Upper lobe of right lung (tissue), 1 donor: ENCODE results near the gene ENOX1. TPM values are rescaled to one million over a fixed set of nuclear protein-coding genes. Genes with fewer than 3 reads are reported as not detected.

Experiments used
- ATAC-seq: fragments of 200-7000 bp; cut with Tn5 transposase; one replicate; pipeline ENCODE4 v1.9.1; 2020; ENCODE audit warnings: mild to moderate bottlenecking, moderate library complexity
- DNase-seq: peaks from one replicate; pipeline ENCODE4 v3.0.0-alpha.2; 2020
- H3K27ac ChIP-seq: fragments of 200-600 bp; one replicate; pipeline ENCODE4 v1.8.0; 2022
- H3K27me3 ChIP-seq: fragments of 200-600 bp; one replicate; pipeline ENCODE4 v1.8.0; 2022; ENCODE audit warnings: mild to moderate bottlenecking
- H3K36me3 ChIP-seq: fragments of 200-600 bp; one replicate; pipeline ENCODE4 v1.8.0; 2022
- H3K4me1 ChIP-seq: fragments of 200-600 bp; one replicate; pipeline ENCODE4 v1.8.0; 2022
- H3K4me3 ChIP-seq: fragments of 200-600 bp; one replicate; pipeline ENCODE4 v1.8.0; 2022; ENCODE audit warnings: mild to moderate bottlenecking
- H3K9me3 ChIP-seq: fragments of 200-600 bp; one replicate; pipeline ENCODE4 v1.8.0; 2022
- CTCF ChIP-seq: fragments of 200-600 bp; IDR thresholded peaks from one replicate; pipeline ENCODE4 v1.8.0; 2022; ENCODE audit warnings: antibody characterized with exemption
- intact Hi-C: fragments of 100-400 bp; cut with DNase I; formaldehyde crosslinking; loops from one replicate; pipeline ENCODE4 v1.11.0; 2022
- total RNA-seq: library from RNA; stranded (reverse); fragmentation: NEBNext Ultra II Directional; extraction: Animal tissue kit (Norgen Biotek cat#: 25700); gene quantifications from one replicate; pipeline ENCODE4 v1.2.1, GENCODE V29; 2021
- donor health status: DM: no; HTN: yes; CAD: no; lungs with severe emphysema.

The ENOX1 gene
- total RNA-seq, 1 donor from 2014 or later = 0.69 TPM

GRCh38 chr13:43686557-43686956 lies 100.2 kb downstream of the ENOX1 start:
- Histone ChIP-seq H3K9me3 (no peaks in the 10 kb centered on the region), H3K27me3 (no peaks in the 10 kb centered on the region), H3K27ac (no peak overlapping the region), H3K4me1 (no peaks in the 10 kb centered on the region), H3K36me3 (no peaks in the 10 kb centered on the region), H3K4me3 (no peak overlapping the region)
- TF ChIP-seq CTCF = no peak
- DNase-seq (no peak), ATAC-seq (peak; percentile 32)
- intact Hi-C loops = no loop called here

GRCh38 chr13:43684963-43685725 lies 101.6 kb downstream of the ENOX1 start:
- Histone ChIP-seq H3K4me1 (no peaks in the 10 kb centered on the region), H3K36me3 (no peaks in the 10 kb centered on the region), H3K27me3 (no peaks in the 10 kb centered on the region), H3K9me3 (no peaks in the 10 kb centered on the region), H3K4me3 (no peak overlapping the region), H3K27ac (no peak overlapping the region)
- intact Hi-C loops = no loop called here
- DNase-seq (no peak), ATAC-seq (no peak)
- TF ChIP-seq CTCF = no peak

GRCh38 chr13:43682701-43683100 lies 104.1 kb downstream of the ENOX1 start:
- intact Hi-C loops = no loop called here
- Histone ChIP-seq H3K9me3 (no peaks in the 10 kb centered on the region), H3K4me1 (no peaks in the 10 kb centered on the region), H3K36me3 (no peaks in the 10 kb centered on the region), H3K4me3 (no peak overlapping the region), H3K27me3 (no peaks in the 10 kb centered on the region), H3K27ac (no peak overlapping the region)
- DNase-seq = no peak
- no peak for TF ChIP-seq CTCF
- no peak for ATAC-seq

GRCh38 chr13:43676320-43676719 lies 110.5 kb downstream of the ENOX1 start:
- intact Hi-C loops = no loop called here
- no peaks in the 10 kb centered on the region for H3K4me1 ChIP-seq
- ATAC-seq = no peak
- no peaks in the 10 kb centered on the region for H3K27me3 ChIP-seq
- no peak for TF ChIP-seq CTCF
- no peak for DNase-seq
- no peak overlapping the region for H3K27ac ChIP-seq
- H3K36me3 ChIP-seq = no peaks in the 10 kb centered on the region
- no peaks in the 10 kb centered on the region for H3K9me3 ChIP-seq
- H3K4me3 ChIP-seq = no peak overlapping the region

- DNase-seq = no peak
- Histone ChIP-seq H3K27me3 (no peaks in the 10 kb centered on the region), H3K27ac (no peak overlapping the region), H3K9me3 (no peaks in the 10 kb centered on the region), H3K4me1 (no peaks in the 10 kb centered on the region), H3K36me3 (no peaks in the 10 kb centered on the region), H3K4me3 (no peak overlapping the region)
- no peak for TF ChIP-seq CTCF
- intact Hi-C loops = no loop called here
- ATAC-seq = no peak
These were observed 111.2 kb downstream of the ENOX1 start for GRCh38 chr13:43675577-43675976.

- DNase-seq = no peak
- ATAC-seq = no peak
- Histone ChIP-seq H3K36me3 (no peaks in the 10 kb centered on the region), H3K27me3 (no peaks in the 10 kb centered on the region), H3K9me3 (no peaks in the 10 kb centered on the region), H3K4me3 (no peak overlapping the region), H3K27ac (no peak overlapping the region), H3K4me1 (no peaks in the 10 kb centered on the region)
- no peak for TF ChIP-seq CTCF
- intact Hi-C loops = no loop called here
These were observed 116.8 kb downstream of the ENOX1 start for GRCh38 chr13:43669964-43670363.
